Measurements from ENCODE around the gene BGN.
A peak's percentile ranks its signal among the peaks of the same experiment; 100 is the strongest.

BGN gene
- total RNA-seq = 0 reads per million in 4 donors

- peak in 1 of 5 donors; percentile 7 for DNase-seq
These were observed at the start of gene BGN for GRCh38 chrX:153494541-153495361. TSS of gene BGN (plus strand) at chrX:153494980. CDS start at chrX:153504632, 9,652 bp downstream.

GRCh38 chrX:153445106-153445855 is 49.5 kb upstream of the BGN start:
- DNase-seq = no peak

GRCh38 chrX:153445856-153446635 is 48.7 kb upstream of the BGN start, which contains the start of gene TREX2:
TSS of gene TREX2 (minus strand) at chrX:153446056. CDS start at chrX:153445430, 626 bp downstream.
- DNase-seq = no peak

- DNase-seq = no peak
These were observed 48.2 kb upstream of the BGN start for GRCh38 chrX:153446636-153446936.

GRCh38 chrX:153446950-153447580 is 47.7 kb upstream of the BGN start:
- DNase-seq = no peak

- DNase-seq = no peak
These were observed 47.2 kb upstream of the BGN start for GRCh38 chrX:153447581-153447960.

- DNase-seq = no peak
These were observed 46.0 kb upstream of the BGN start for GRCh38 chrX:153448556-153449367.

GRCh38 chrX:153449368-153450113 is 45.2 kb upstream of the BGN start:
- DNase-seq = no peak

- DNase-seq = no peak
These were observed 44.4 kb upstream of the BGN start for GRCh38 chrX:153450114-153450948.

- no peak for DNase-seq
These were observed 43.9 kb upstream of the BGN start for GRCh38 chrX:153450949-153451277.

- no peak for DNase-seq
These were observed 39.8 kb upstream of the BGN start for GRCh38 chrX:153454901-153455550.

- DNase-seq = no peak
These were observed 39.2 kb upstream of the BGN start for GRCh38 chrX:153455571-153455970.

- no peak for DNase-seq
These were observed 38.6 kb upstream of the BGN start for GRCh38 chrX:153456161-153456560.

GRCh38 chrX:153456704-153457103 is 38.1 kb upstream of the BGN start:
- DNase-seq = no peak

GRCh38 chrX:153457136-153457825 is 37.5 kb upstream of the BGN start:
- DNase-seq = no peak

GRCh38 chrX:153457827-153458466 is 36.8 kb upstream of the BGN start:
- DNase-seq = no peak

GRCh38 chrX:153458476-153458875 is 36.3 kb upstream of the BGN start:
- DNase-seq = no peak

- DNase-seq = no peak
These were observed 34.8 kb upstream of the BGN start for GRCh38 chrX:153459986-153460385.

GRCh38 chrX:153460826-153461225 is 34.0 kb upstream of the BGN start:
- DNase-seq = peak in 3 of 5 donors; percentile 10 to 38 (median 21)

Measured in T-helper 1 cell (primary cell).